Right lobe of liver (tissue), 4 donors: ENCODE data around the gene PGBD5.

Source experiments
- POLR2A ChIP-seq: fragments of 450-650 bp; IDR thresholded peaks from one replicate; pipeline ENCODE4 v1.6.1; 2017; ENCODE audit warnings: antibody characterized with exemption, mild to moderate bottlenecking
- TF ChIP-seq, protein P1 (sequence below), 4 donors: fragments of 200-600 bp in 3 of 4; fragments of 450-650 bp in 1 of 4; IDR thresholded peaks; one replicate each; pipeline versions ENCODE4 v1.5.1 to v1.8.0; 2016 to 2022; ENCODE audit warnings: antibody characterized with exemption in 4 of 4, mild to moderate bottlenecking in 2 of 4
- donor health status: DM: no; HTN: no; CAD: no.
- donor health status: DM: no; HTN: no; CAD: no.
- donor health status: DM: no; HTN: yes; CAD: no.

DNA sequence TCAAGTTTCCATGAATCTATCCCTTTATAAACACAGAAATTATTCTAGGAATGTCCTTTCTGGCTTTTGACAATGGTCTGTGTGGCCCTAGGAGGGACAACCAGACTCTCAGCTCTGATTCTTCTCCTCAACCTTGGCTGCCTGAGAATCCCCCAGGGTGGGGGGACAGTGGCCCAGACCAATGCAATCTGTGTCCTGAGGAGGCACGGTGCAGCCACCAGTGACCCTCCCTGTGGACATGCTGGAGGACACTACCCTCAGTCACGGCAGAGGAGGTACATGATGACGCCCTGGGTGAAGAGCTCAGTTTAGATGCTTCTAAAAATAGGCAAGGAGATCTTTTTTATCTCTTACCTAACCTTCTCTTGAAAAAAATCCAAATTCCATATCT, 91.7 kb downstream of the PGBD5 start:
- TF ChIP-seq, protein P1, sequence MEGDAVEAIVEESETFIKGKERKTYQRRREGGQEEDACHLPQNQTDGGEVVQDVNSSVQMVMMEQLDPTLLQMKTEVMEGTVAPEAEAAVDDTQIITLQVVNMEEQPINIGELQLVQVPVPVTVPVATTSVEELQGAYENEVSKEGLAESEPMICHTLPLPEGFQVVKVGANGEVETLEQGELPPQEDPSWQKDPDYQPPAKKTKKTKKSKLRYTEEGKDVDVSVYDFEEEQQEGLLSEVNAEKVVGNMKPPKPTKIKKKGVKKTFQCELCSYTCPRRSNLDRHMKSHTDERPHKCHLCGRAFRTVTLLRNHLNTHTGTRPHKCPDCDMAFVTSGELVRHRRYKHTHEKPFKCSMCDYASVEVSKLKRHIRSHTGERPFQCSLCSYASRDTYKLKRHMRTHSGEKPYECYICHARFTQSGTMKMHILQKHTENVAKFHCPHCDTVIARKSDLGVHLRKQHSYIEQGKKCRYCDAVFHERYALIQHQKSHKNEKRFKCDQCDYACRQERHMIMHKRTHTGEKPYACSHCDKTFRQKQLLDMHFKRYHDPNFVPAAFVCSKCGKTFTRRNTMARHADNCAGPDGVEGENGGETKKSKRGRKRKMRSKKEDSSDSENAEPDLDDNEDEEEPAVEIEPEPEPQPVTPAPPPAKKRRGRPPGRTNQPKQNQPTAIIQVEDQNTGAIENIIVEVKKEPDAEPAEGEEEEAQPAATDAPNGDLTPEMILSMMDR (IDR thresholded peaks at IDR 0.05), result no peak
- TF ChIP-seq POLR2A, result no peak
